Endothelial cell of umbilical vein (primary cell): Measurements from ENCODE around the gene VPS9D1. TPM values are rescaled to one million over a fixed set of nuclear protein-coding genes. Genes with fewer than 3 reads are reported as not detected.

Source experiments
- BruUV-seq: library from RNA; stranded (reverse); fragments of 400-500 nt; replicated peaks from 2 replicates; lab custom pipeline; 2021; lab: Mats Ljungman, UMichigan
- CTCF ChIA-PET: fragments of 300-600, 350-600 bp; sonication (Branson Sonifier 250); formaldehyde crosslinking; loops from one replicate; lab custom pipeline; 2021; ENCODE audit warnings: antibody characterized with exemption, inconsistent platforms; lab: Charles Lee
- POLR2A ChIA-PET: fragments of 300-600, 350-600 bp; sonication (Branson Sonifier 250); formaldehyde crosslinking; loops from one replicate; lab custom pipeline; 2021; ENCODE audit warnings: antibody characterized with exemption, inconsistent platforms; lab: Charles Lee
- DNase-seq: peaks from one replicate; pipeline ENCODE4 v3.0.0-alpha.2; 2011; ENCODE audit warnings: low read depth, low spot score
- FAIRE-seq: peaks from 2 replicates; lab custom pipeline; 2011; peaks lifted over from hg19 to GRCh38; lab: Jason Lieb, UNC
- H2AFZ ChIP-seq: 2 replicates; pipeline ENCODE4 v1.6.0; 2012; ENCODE audit warnings: low read depth, low read length, control low read depth, inconsistent platforms
- H3K27ac ChIP-seq: 2 replicates; pipeline ENCODE4 v1.5.1; 2011; ENCODE audit warnings: low read depth, mild to moderate bottlenecking, control low read depth, low read length, moderate library complexity; ENCODE audit not compliant: insufficient read depth
- H3K27me3 ChIP-seq, 2 experiments: 2 replicates each; pipeline versions ENCODE4 v1.6.0 to v1.6.1; 2011; ENCODE audit warnings: low read length in 2 of 2, mixed read lengths in 1 of 2; ENCODE audit not compliant: control insufficient read depth in 2 of 2, insufficient read depth in 2 of 2
- H3K36me3 ChIP-seq, 2 experiments: 2 replicates in 1 of 2; 3 replicates in 1 of 2; pipeline ENCODE4 v1.5.1; 2011; ENCODE audit warnings: low read length in 2 of 2, mild to moderate bottlenecking in 1 of 2, moderate library complexity in 1 of 2; ENCODE audit not compliant: control insufficient read depth in 2 of 2, insufficient read depth in 2 of 2; ENCODE audit errors: extremely low read depth in 1 of 2
- H3K4me1 ChIP-seq: 3 replicates; pipeline ENCODE4 v1.5.1; 2011; ENCODE audit warnings: mild to moderate bottlenecking, low read length; ENCODE audit not compliant: control insufficient read depth, insufficient read depth; ENCODE audit errors: extremely low read depth
- H3K4me2 ChIP-seq: 2 replicates; pipeline ENCODE4 v1.6.1; 2011; ENCODE audit warnings: low read length, control low read depth, mixed read lengths; ENCODE audit not compliant: insufficient read depth
- H3K4me3 ChIP-seq, 3 experiments: fragments of 200-600 bp in 1 of 3; sonication (generic), shearing (Covaris generic) in 1 of 3; replicated peaks in 1 of 3; 2 replicates each; pipeline ENCODE4 v1.5.1; 2011 to 2016; ENCODE audit warnings: control low read depth in 3 of 3, low read length in 3 of 3, mild to moderate bottlenecking in 2 of 3, inconsistent platforms in 1 of 3, low read depth in 1 of 3, moderate library complexity in 1 of 3; ENCODE audit not compliant: insufficient read depth in 1 of 3
- H3K79me2 ChIP-seq: 2 replicates; pipeline ENCODE4 v1.6.0; 2012; ENCODE audit warnings: low read length, inconsistent platforms; ENCODE audit not compliant: control insufficient read depth, insufficient read depth
- H3K9ac ChIP-seq: replicated peaks from 2 replicates; pipeline ENCODE3; 2011; ENCODE audit warnings: low read length, control low read depth; ENCODE audit not compliant: insufficient read depth; ENCODE audit errors: extremely low read depth
- H3K9me1 ChIP-seq: replicated peaks from 3 replicates; pipeline ENCODE4 v1.6.0; 2011; ENCODE audit warnings: mild to moderate bottlenecking, low read length; ENCODE audit not compliant: control insufficient read depth, insufficient read depth; ENCODE audit errors: extremely low read depth
- H3K9me3 ChIP-seq: replicated peaks from 2 replicates; pipeline ENCODE4 v1.5.1; 2012; ENCODE audit warnings: low read length, inconsistent platforms; ENCODE audit not compliant: control insufficient read depth, insufficient read depth
- H4K20me1 ChIP-seq: replicated peaks from 2 replicates; pipeline ENCODE3; 2011; ENCODE audit warnings: mild to moderate bottlenecking, low read length; ENCODE audit not compliant: control insufficient read depth, insufficient read depth; ENCODE audit errors: extremely low read depth
- CTCF ChIP-seq, 2 donors: IDR thresholded peaks; 1 replicate in 1 of 2; 2 replicates in 1 of 2; pipeline ENCODE4 v1.5.1; 2011; ENCODE audit warnings: low read length in 2 of 2, mild to moderate bottlenecking in 2 of 2, moderate library complexity in 2 of 2, control low read depth in 1 of 2, inconsistent platforms in 1 of 2, low read depth in 1 of 2; ENCODE audit not compliant: insufficient read depth in 1 of 2; ENCODE audit errors: extremely low read depth in 1 of 2
- EZH2 ChIP-seq: IDR thresholded peaks from 2 replicates; pipeline ENCODE4 v1.6.1; 2012; ENCODE audit warnings: borderline replicate concordance, low read depth, mild to moderate bottlenecking, moderate library complexity, low read length, inconsistent platforms; ENCODE audit not compliant: severe bottlenecking
- FOS ChIP-seq: IDR thresholded peaks from 2 replicates; pipeline ENCODE4 v1.6.1; 2011; ENCODE audit warnings: mild to moderate bottlenecking, low read length, moderate library complexity, borderline replicate concordance; ENCODE audit not compliant: insufficient read depth
- GATA2 ChIP-seq: IDR thresholded peaks from 2 replicates; pipeline ENCODE4 v1.7.0; 2011; ENCODE audit warnings: low read depth, mild to moderate bottlenecking, moderate library complexity, mixed read lengths, low read length; ENCODE audit not compliant: insufficient read length, insufficient read depth
- JUN ChIP-seq: IDR thresholded peaks from 2 replicates; pipeline ENCODE4 v1.6.1; 2011; ENCODE audit warnings: borderline replicate concordance, low read depth; ENCODE audit not compliant: insufficient read length, insufficient read depth
- MAX ChIP-seq: IDR thresholded peaks from 2 replicates; pipeline ENCODE4 v1.6.1; 2011; ENCODE audit not compliant: insufficient read depth, insufficient read length
- MYC ChIP-seq: IDR thresholded peaks from one replicate; pipeline ENCODE4 v1.6.1; 2011; ENCODE audit warnings: mild to moderate bottlenecking, low read depth, low read length
- POLR2A ChIP-seq: IDR thresholded peaks from 2 replicates; pipeline ENCODE4 v1.6.1; 2012; ENCODE audit warnings: low read depth, mild to moderate bottlenecking, control low read depth, low read length
- POLR2AphosphoS5 ChIP-seq: IDR thresholded peaks from 2 replicates; pipeline ENCODE4 v1.6.1; 2012; ENCODE audit warnings: low read depth, mild to moderate bottlenecking, control low read depth, low read length, moderate library complexity; ENCODE audit not compliant: insufficient read depth
- dilution Hi-C: fragments of 300-500 bp; cut with MboI; formaldehyde crosslinking; loops from one replicate; pipeline ENCODE4 v1.15.0; 2019; ENCODE audit warnings: low sequenced_read_pairs; ENCODE audit not compliant: extremely low pct_ligation_motif_present
- intact Hi-C: fragments of 100-400 bp; cut with micrococcal nuclease; formaldehyde crosslinking; loops from one replicate; pipeline ENCODE4 v1.10.0; 2022
- polyA plus RNA-seq, 4 experiments: library from polyadenylated mRNA; depleted of rRNA in 3 of 4; stranded (reverse) in 3 of 4; unstranded in 1 of 4; fragments of >200 nt; gene quantifications; 2 replicates each; pipeline versions ENCODE4 v1.2.1 to v1.2.3, GENCODE V29; 2011 to 2012; ENCODE audit warnings: missing spikeins in 1 of 4
- total RNA-seq: library from RNA; stranded (reverse); gene quantifications from 2 replicates; pipeline ENCODE4 v1.2.3, GENCODE V29; 2021

The VPS9D1 gene
- total and polyA plus RNA-seq, 2 donors (not counting 3 experiments of a cell fraction or from before 2014, with no cell fraction given), result 15.5 to 17.3 TPM

GRCh38 chr16:89688395-89688794 is 32.3 kb downstream of the VPS9D1 start:
- FAIRE-seq (no peak), DNase-seq (no peak)
- Histone ChIP-seq H4K20me1 (no peaks in the 10 kb centered on the region), H3K27me3 (no peaks in the 10 kb centered on the region), H3K9me1 (no peaks in the 10 kb centered on the region), H3K4me2 (no peak overlapping the region), H3K9ac (no peak overlapping the region), H3K27ac (no peak overlapping the region), H3K79me2 (peaks cover 9% of the 10 kb centered on the region), H2AFZ (no peak overlapping the region), H3K4me1 (peaks cover 4% of the 10 kb centered on the region), H3K4me3 (no peak overlapping the region), H3K36me3 (peaks cover 3 to 18% of the 10 kb centered on the region in 2 experiments), H3K9me3 (no peaks in the 10 kb centered on the region)
- intact Hi-C loops, result no loop called here
- POLR2A ChIA-PET, result no interaction called here
- dilution Hi-C loops, result no loop called here
- TF ChIP-seq GATA2 (no peak), FOS (no peak), POLR2A (no peak), MAX (no peak), CTCF (IDR thresholded peaks at IDR 0.05; ENCODE audit: extremely low read depth in 1 of 2, insufficient read depth in 1 of 2, low read depth in 1 of 2, low read length in 2 of 2) (no peak), MYC (no peak), POLR2AphosphoS5 (no peak), JUN (no peak), EZH2 (no peak)
- BruUV-seq, result no TSS peak
- CTCF ChIA-PET, result no interaction called here
